Measurements from ENCODE around the gene GIMAP8.

Gene GIMAP8

GRCh38 chr7:150411606-150412005 lies 38.8 kb upstream of the GIMAP8 start:
- DNase-seq (ENCODE audit: low read depth, low spot score), result no peak

- DNase-seq (ENCODE audit: low read depth, low spot score), result no peak
Measured at GRCh38 chr7:150412016-150412415, 38.4 kb upstream of the GIMAP8 start.

GRCh38 chr7:150412518-150413488 lies 37.6 kb upstream of the GIMAP8 start:
- no peak for DNase-seq (ENCODE audit: low read depth, low spot score)

GRCh38 chr7:150413640-150414081 lies 36.8 kb upstream of the GIMAP8 start:
- DNase-seq (ENCODE audit: low read depth, low spot score), result no peak

- DNase-seq (ENCODE audit: low read depth, low spot score), result no peak
Measured at GRCh38 chr7:150415161-150416153, 35.0 kb upstream of the GIMAP8 start.

- no peak for DNase-seq (ENCODE audit: low read depth, low spot score)
Measured at GRCh38 chr7:150417239-150417638, 33.2 kb upstream of the GIMAP8 start.

GRCh38 chr7:150417863-150418262 lies 32.6 kb upstream of the GIMAP8 start:
- no peak for DNase-seq (ENCODE audit: low read depth, low spot score)

- no peak for DNase-seq (ENCODE audit: low read depth, low spot score)
Measured at GRCh38 chr7:150420242-150420641, 30.2 kb upstream of the GIMAP8 start.

GRCh38 chr7:150420987-150421674 lies 29.3 kb upstream of the GIMAP8 start:
- DNase-seq (ENCODE audit: low read depth, low spot score), result peak; percentile 45

- no peak for DNase-seq (ENCODE audit: low read depth, low spot score)
Measured at GRCh38 chr7:150421831-150422230, 28.6 kb upstream of the GIMAP8 start.

- DNase-seq (ENCODE audit: low read depth, low spot score), result no peak
Measured at GRCh38 chr7:150425670-150426069, 24.8 kb upstream of the GIMAP8 start.

GRCh38 chr7:150428671-150429451 lies 21.6 kb upstream of the GIMAP8 start:
- peak; percentile 61 for DNase-seq (ENCODE audit: low read depth, low spot score)

GRCh38 chr7:150429699-150430098 lies 20.7 kb upstream of the GIMAP8 start:
- DNase-seq (ENCODE audit: low read depth, low spot score), result no peak

- DNase-seq (ENCODE audit: low read depth, low spot score), result no peak
Measured at GRCh38 chr7:150430465-150431085, 19.9 kb upstream of the GIMAP8 start.

- no peak for DNase-seq (ENCODE audit: low read depth, low spot score)
Measured at GRCh38 chr7:150431839-150432658, 18.4 kb upstream of the GIMAP8 start.

GRCh38 chr7:150432915-150433892 lies 17.2 kb upstream of the GIMAP8 start:
- DNase-seq (ENCODE audit: low read depth, low spot score), result no peak

GRCh38 chr7:150434240-150434639 lies 16.2 kb upstream of the GIMAP8 start:
- DNase-seq (ENCODE audit: low read depth, low spot score), result no peak

- DNase-seq (ENCODE audit: low read depth, low spot score), result no peak
Measured at GRCh38 chr7:150435047-150435389, 15.4 kb upstream of the GIMAP8 start.

All from brain pericyte (primary cell).